ENCODE data around the gene ADISSP.

Gene ADISSP

DNA sequence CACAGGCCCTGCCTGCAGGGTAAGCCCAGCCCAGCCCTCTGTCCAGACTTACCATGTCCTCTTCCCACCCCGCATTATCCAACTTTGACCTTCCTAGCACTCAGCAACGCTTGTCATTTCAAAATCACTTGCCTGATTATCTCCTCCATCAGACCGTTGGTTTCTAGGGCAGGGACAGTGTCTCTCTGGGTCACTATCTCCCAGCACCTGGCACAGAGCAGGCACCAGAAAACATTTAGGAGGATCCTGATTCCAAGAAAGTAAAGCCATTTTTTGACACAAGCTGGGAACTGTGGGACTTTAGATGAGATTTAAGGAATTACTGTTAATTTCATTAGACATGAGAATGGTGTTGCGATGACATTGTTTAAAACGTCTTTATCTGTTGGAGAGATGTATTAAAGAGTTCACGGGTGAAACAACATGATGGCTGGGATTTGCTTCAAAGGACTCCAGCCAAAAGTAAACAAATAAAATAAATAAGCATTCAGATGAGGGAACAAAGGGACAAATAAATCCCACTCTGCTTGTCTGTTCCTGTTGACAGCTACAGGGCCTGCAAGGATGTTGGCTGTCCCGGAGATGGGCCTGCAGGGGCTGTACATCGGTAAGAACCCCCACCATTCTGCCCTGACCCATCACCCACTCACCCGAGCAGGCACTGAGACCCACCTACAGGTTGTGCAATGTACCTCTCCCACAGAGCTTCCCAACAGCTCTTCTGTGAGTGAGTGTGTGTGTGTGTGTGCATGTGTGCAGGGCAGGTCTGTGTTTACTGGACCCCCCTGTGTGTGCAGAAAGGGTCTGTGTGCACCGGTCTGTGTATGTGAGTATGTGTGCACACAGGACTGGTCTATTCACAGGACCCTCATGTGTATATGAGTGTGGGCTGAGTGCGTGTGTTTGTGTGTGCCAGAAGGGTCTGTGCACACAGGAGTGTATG lies 29.2 kb downstream of the ADISSP start:
- DNase-seq (ENCODE audit: low spot score), result no peak

GRCh38 chr20:3735768-3736167 lies 31.8 kb downstream of the ADISSP start:
- no peak for DNase-seq (ENCODE audit: low spot score)

GRCh38 chr20:3734111-3734843 lies 33.3 kb downstream of the ADISSP start:
- DNase-seq (ENCODE audit: low spot score), result no peak

- no peak for DNase-seq (ENCODE audit: low spot score)
Measured at GRCh38 chr20:3733119-3733995, 34.2 kb downstream of the ADISSP start.

- no peak for DNase-seq (ENCODE audit: low spot score)
Measured at GRCh38 chr20:3732327-3733118, 35.0 kb downstream of the ADISSP start, which contains the start of gene HSPA12B. Gene HSPA12B (plus strand): TSS chr20:3732685. CDS start chr20:3738675, 5,990 bp downstream.

DNA sequence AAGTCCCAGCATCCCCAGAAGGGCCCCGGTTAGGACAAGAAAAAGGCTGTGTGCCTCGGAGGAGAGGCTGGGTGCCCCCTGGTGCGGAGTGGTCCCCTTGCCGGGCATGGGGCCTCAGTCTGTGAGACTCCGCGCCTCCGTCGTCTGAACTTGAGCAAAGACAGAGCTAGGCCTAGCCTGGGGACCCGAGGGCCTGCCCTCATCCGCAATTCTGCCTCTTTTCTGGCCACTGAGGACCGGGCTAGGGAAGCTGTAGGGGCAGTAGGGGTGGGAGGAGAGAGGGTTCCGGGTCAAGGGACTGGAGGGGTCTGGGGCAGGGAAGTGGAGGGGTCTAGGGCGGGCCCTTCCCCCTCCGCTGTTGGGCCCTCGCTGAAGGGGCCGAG lies 35.6 kb downstream of the ADISSP start:
- DNase-seq (ENCODE audit: low spot score), result no peak

- DNase-seq (ENCODE audit: low spot score), result no peak
Measured at GRCh38 chr20:3730803-3731672, 36.5 kb downstream of the ADISSP start.

- DNase-seq (ENCODE audit: low spot score), result no peak
Measured at GRCh38 chr20:3729811-3730540, 37.6 kb downstream of the ADISSP start.

DNA sequence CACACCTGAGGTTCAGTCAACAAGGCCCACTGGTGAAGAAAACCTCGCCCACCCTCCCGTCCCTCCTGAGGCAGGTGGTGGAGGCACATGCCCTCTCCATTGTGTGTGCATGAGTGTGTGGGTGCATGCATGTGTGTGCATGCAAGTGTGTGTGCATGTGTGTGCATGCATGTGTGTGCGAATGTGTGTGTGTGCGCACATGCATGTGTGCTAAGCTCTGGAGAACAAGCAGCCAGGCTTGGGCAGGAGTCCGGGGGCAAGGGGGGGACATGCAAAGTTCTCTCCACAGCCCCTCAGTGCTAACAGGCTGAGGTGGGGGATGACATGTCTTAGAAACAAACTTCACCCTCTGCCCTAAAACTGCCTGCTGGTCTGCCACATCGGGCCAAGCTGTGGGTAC lies 38.2 kb downstream of the ADISSP start:
- DNase-seq (ENCODE audit: low spot score), result no peak

GRCh38 chr20:3728876-3729275 lies 38.7 kb downstream of the ADISSP start:
- no peak for DNase-seq (ENCODE audit: low spot score)

- DNase-seq (ENCODE audit: low spot score), result no peak
Measured at GRCh38 chr20:3728354-3728753, 39.2 kb downstream of the ADISSP start.

- peak; percentile 69 for DNase-seq (ENCODE audit: low spot score)
Measured at GRCh38 chr20:3727401-3728021, 40.0 kb downstream of the ADISSP start.

- no peak for DNase-seq (ENCODE audit: low spot score)
Measured at GRCh38 chr20:3724356-3724755, 43.2 kb downstream of the ADISSP start.

GRCh38 chr20:3723284-3723683 lies 44.3 kb downstream of the ADISSP start:
- DNase-seq (ENCODE audit: low spot score), result no peak

GRCh38 chr20:3721912-3722311 lies 45.6 kb downstream of the ADISSP start:
- no peak for DNase-seq (ENCODE audit: low spot score)

- no peak for DNase-seq (ENCODE audit: low spot score)
Measured at GRCh38 chr20:3720626-3721025, 46.9 kb downstream of the ADISSP start.

- DNase-seq (ENCODE audit: low spot score), result no peak
Measured at GRCh38 chr20:3720068-3720467, 47.5 kb downstream of the ADISSP start.

DNA sequence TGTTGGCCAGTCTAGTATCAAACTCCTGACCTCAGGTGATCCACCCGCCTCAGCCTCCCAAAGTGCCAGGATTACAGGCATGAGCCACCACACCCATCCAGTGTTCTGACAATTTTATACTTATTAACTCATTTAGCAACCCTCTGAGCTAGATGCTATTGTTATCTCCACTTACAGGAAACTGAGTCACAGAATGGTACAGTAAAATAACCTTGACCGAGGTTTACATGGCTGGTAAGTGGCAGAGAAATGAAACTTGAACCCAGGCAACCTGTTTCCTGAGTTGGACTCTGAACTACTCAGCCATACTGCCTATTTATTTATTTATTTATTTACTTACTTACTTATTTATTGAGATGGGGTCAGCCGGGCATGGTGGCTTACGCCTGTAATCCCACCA lies 48.5 kb downstream of the ADISSP start:
- DNase-seq (ENCODE audit: low spot score), result no peak

- peak; percentile 64 for DNase-seq (ENCODE audit: low spot score)
Measured at GRCh38 chr20:3716195-3716834, 51.2 kb downstream of the ADISSP start.

Data from AG08395 (cell line).